Hematopoietic multipotent progenitor cell treated with erythropoietin and hydrocortisone succinate and interleukin-3 and kit ligand, for 6 days (in vitro differentiated cells): ENCODE measurements around the gene DIPK1B.

Experiments used
- DNase-seq: peaks from one replicate; pipeline ENCODE4 v3.0.0-alpha.2; 2015

DIPK1B gene

DNA sequence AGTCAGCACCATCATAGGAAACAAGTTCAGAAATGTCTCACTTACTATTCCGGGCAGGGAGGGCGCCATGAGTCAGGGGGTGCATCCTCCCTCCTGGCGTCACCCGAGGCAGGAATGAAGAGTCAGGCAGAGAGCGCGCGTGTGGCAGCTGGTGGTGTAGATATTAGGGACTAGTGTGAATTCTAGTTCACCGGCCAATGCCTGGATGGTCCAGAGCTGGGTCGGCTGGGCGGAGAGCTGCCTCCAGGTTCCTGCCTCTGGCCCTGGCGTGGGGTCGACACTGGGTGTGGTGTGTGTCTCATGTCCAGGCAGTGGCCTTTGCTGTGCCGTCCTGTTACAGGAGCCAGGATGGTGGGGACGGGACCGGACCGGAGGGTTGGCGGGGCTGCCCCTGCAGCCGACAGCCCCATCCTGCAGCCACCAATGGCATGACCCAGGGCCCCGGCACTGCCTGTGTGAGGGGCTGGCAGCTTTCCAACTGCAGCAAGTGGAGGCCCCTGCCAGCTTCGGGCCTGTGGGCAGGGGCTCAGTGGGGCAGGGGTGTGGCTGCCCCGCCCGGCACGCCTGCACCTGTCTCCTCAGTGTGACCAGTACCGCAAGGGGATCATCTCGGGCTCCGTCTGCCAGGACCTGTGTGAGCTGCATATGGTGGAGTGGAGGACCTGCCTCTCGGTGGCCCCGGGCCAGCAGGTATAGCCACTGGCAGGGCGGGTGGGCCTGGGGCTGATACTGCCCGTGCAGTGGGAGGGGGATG is 9.1 kb downstream of the DIPK1B start:
- DNase-seq, result peak; percentile 50

DNA sequence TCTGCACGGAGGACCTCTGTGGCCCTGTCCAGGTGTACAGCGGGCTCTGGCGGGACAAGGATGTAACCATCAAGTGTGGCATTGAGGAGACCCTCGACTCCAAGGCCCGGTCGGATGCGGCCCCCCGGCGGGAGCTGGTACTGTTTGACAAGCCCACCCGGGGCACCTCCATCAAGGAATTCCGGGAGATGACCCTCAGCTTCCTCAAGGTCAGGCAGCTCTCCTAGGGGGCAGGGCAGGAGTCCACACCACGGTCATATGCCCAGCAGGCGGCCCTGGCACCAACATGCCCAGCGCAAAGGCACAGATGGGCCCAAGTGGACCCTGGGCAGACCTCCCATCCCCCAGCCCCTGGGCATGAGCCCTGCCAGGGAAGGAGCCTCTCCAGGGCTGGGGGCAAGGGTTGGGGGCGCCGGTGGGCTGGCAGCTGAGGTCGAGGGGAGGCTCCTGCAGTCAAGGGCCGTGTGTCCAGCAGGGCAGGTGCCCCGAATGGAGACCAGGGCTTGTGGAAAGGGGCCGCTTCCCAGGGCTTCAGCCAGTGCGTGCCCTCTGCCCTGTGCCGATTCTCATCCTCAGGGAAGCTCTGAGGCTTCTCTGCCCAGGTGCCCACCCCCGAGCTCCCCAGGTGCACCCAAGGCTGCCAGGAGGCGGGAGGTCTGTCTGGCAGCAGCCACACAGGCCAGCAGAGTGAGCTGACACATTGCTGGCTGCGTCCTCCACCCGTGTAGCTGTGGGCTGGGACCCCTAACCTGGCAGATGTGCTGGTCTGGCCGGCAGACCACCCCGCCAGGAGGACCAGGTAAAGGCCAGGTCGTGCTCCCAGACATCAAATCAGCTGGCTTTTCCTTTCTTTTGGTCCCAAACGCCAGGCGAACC is 10.0 kb downstream of the DIPK1B start:
- no peak for DNase-seq

DNA sequence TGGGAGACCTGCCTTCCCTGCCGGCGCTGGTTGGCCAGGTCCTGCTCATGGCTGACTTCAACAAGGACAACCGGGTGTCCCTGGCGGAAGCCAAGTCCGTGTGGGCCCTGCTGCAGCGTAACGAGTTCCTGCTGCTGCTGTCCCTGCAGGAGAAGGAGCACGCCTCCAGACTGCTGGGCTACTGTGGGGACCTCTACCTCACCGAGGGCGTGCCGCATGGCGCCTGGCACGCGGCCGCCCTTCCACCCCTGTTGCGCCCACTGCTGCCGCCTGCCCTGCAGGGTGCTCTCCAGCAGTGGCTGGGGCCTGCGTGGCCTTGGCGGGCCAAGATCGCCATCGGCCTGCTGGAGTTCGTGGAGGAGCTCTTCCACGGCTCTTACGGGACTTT is 10.6 kb downstream of the DIPK1B start:
- DNase-seq, result peak; percentile 50

DNA sequence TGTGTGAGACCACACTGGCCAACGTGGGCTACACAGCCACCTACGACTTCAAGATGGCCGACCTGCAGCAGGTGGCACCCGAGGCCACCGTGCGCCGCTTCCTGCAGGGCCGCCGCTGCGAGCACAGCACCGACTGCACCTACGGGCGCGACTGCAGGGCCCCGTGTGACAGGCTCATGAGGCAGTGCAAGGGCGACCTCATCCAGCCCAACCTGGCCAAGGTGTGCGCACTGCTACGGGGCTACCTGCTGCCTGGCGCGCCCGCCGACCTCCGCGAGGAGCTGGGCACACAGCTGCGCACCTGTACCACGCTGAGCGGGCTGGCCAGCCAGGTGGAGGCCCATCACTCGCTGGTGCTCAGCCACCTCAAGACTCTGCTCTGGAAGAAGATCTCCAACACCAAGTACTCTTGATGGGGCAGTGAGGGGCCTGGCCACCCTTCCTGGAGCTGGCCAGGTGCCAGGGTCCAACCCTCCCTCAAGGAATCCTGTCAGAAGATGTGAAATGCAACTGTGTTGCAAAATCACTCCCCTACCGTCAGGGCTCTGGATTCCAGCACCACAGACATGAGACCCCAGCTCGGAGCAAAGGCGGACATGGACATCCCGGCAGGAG is 11.1 kb downstream of the DIPK1B start:
- DNase-seq, result no peak

- DNase-seq, result no peak
These were observed 11.6 kb downstream of the DIPK1B start for GRCh38 chr9:136723989-136724388.

- DNase-seq, result no peak
These were observed 12.4 kb downstream of the DIPK1B start for GRCh38 chr9:136724772-136725171.

DNA sequence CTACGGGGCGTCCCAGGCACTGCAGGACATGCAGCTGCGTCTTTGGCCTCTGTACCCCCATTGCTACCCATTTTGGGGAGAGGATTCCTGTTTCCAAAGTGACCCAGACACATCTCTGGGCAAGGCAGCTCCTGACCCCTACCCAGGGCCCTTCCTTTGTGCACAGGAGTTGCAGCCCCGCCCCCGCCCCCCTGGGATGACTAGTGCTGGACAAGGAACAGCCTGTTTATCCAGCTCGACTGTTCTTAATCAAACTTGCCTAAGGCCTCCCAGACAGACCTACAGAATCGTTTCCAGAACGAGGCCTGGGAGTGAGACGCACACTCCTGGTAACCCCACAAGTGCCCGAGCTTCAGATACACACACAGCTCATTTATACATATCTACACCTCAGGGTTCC is 13.2 kb downstream of the DIPK1B start:
- no peak for DNase-seq

DNA sequence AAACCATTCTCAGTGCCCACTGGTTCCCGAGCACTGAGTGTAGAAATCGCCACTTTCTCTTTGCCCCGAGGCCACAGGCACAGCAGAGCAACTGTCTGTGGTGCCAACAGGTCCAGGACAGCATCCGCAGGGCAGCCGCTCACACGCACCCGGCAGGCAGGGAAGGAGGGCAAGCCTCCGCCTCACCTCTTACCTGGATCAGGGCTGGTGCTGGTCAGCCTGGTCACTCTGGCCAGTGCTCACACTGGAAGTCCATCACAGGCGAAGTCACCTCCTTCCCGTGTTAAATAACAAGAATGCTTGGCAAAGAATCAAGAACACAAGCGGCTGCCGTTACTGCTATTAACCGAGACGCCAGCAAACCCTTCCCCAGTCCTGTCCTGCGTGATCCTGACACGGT is 13.7 kb downstream of the DIPK1B start:
- no peak for DNase-seq

DNA sequence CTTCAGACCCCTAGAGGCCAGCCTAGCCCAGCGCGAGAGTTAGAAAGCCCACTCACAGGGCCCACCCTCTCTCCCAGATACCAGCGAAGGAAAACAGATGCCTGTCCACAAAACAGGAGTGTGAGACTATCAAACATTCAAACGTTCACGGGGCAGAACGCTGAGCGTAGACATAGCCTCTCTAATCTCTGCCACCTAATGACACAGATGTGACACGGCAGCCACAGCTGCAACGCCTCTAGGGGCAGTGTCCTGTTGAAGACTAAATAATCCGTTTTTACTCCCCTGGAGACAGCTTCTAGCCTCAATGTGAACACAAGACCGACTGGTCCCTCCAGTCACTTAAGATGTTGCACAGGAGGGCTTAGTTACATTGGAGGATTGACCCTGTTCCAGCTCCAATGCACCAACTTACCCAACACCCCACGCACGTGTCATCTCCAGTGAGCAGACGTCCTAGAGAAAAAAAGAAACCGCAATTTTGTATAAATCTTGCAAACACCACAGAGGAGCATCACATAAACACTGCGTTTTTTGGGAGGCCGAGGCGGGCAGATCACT is 14.3 kb downstream of the DIPK1B start:
- peak; percentile 91 for DNase-seq

GRCh38 chr9:136728080-136728547 is 15.7 kb downstream of the DIPK1B start:
- DNase-seq, result peak; percentile 94

- no peak for DNase-seq
These were observed 16.3 kb downstream of the DIPK1B start for GRCh38 chr9:136728548-136729123.

GRCh38 chr9:136729144-136729543 is 16.8 kb downstream of the DIPK1B start:
- peak; percentile 81 for DNase-seq

DNA sequence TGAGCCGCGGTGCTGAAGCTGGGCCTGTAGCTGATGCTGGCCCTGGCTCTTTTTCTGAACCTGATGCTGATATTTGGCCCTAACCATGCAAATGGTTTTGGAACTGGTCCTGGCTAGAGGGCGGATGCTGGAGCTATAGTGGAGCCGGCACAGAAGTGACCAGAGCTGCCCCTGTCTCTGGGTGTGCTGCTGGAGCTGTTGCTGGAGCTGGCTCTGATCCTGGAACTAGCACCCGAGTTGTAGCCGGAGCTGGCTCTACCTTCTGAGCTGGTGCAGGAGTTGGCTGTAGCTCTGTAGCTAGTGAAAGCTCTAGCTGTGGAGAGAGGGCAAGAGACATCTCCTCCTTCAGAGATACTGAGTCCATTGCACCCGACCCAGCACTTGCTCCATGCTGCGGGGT is 17.6 kb downstream of the DIPK1B start:
- DNase-seq, result no peak

- no peak for DNase-seq
These were observed 20.2 kb downstream of the DIPK1B start for GRCh38 chr9:136732444-136733178.

- DNase-seq, result no peak
These were observed 21.2 kb downstream of the DIPK1B start for GRCh38 chr9:136733611-136734010.

DNA sequence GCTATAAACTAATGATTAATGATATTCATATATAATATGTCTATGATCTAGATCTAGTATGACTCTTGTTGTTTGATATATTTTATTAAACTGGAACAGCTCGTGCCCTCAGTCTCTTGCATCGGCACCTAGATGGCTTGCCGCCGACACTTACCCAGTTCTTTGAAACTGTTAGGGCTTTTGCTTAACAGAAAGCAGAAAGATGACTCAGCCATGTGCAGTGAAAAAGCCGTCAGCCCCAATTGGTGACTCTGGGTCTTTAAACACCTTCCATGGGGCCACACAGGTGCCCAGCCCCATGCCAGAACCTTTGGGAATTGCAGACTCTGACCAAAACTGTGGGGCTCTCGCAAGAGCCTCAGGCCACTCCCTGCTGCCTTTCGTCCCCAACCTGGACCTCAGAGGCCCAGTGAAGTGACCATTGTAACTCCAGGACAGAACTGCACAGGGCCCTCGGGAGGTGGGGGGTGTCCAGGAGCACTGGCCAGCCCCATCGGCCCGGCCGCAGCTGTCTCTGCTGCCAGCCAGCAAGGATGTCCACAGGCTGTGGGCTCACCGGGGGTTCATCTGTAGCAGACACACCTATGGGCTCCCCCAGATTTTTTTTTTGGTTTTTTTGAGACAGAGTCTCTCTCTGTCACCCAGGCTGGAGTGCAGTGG is 22.6 kb downstream of the DIPK1B start:
- no peak for DNase-seq

DNA sequence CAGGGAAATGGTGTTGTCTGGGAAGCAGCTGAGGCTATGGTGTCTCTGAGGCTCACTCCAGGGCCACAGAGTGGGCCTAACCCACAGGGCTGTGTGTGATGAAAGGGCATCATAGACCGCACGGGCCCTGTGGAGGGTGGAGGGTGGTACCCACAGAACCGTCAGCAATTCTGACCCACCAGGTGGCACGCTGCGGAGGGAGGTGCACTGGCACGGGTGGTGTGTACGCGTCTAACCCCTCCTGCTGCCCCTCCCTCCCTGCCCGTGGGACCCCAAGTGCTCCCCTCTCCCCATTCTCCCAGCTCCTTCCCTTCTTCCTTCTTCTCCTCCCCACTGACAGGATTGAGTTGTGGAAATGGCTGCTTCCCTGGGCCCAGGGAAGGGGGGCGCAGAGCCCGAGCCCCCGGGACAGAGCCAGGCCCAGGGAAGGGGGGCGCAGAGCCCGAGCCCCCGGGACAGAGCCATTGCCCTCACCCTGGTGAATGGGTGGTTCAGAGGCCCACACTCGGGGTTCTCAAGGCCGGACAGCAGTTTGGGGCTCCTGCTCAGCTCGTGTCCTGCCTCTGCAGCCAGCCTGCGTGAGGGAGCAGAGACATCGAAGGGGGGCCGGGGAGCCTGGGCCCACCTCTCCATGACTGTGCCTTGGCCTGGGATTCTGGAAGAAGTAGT is 23.6 kb downstream of the DIPK1B start:
- DNase-seq, result no peak

- no peak for DNase-seq
These were observed 26.6 kb downstream of the DIPK1B start for GRCh38 chr9:136738960-136739359.

GRCh38 chr9:136739509-136739908 is 27.1 kb downstream of the DIPK1B start:
- DNase-seq, result no peak

DNA sequence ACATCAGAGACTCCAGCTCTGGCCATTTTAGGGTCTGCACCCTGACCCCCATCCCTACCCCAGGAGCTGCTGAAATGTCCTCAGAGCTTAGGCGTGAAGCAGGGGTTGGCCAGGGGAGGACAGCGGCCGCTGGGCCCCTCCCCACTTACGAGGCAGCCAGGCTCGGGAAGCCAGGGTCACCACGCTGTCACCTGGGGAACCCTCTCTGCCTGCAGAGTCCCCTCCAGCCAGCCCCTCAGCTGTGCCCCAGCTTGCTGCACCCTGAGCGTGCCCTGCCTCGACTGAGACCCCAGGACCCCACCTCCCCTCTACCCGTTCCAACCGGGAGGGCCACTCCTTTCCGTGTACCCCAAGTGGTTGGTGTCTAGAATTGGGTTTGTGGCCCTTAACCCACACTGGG is 27.7 kb downstream of the DIPK1B start:
- no peak for DNase-seq

DNA sequence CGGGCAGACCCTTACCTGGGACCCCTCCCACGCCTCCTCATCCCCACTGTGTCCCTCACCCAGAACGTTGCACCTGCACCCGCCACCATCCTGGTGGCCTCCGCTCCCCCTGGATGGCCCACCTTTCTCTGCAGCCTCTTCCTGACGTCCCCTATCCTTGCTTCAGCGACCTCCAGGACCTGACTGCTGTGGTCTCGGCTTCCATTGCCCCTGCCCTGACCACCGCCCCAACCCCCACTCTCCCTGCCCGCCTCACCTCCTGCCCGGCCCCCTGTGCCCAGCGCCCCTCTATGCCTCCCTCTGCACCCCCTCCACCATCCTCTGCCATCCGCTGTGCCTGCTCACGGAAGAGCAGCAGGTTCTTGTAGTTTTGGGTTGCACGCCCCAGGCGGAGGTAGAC is 28.1 kb downstream of the DIPK1B start:
- DNase-seq, result no peak
